Calu3 (cell line): ENCODE measurements around the gene SUCLA2. TPM values are rescaled to one million over a fixed set of nuclear protein-coding genes. Genes with fewer than 3 reads are reported as not detected.

Experiments used
- BruUV-seq: library from RNA; stranded (reverse); fragments of 400-500 nt; replicated peaks from 2 replicates; lab custom pipeline; 2021; lab: Mats Ljungman, UMichigan
- CTCF ChIA-PET: fragments of 300-600 bp; sonication (Branson Sonifier 250); formaldehyde crosslinking; loops from one replicate; lab custom pipeline; 2022; ENCODE audit warnings: antibody characterized with exemption; lab: Charles Lee
- DNase-seq: peaks from one replicate; pipeline ENCODE4 v3.0.0; 2022
- H3K27ac Mint-ChIP-seq: one replicate; pipeline ENCODE4 v1.8.0; 2022; ENCODE audit warnings: mixed read lengths; ENCODE audit not compliant: unreplicated experiment
- H3K27me3 Mint-ChIP-seq: one replicate; pipeline ENCODE4 v1.8.0; 2022; ENCODE audit warnings: mixed read lengths; ENCODE audit not compliant: unreplicated experiment
- H3K36me3 Mint-ChIP-seq: one replicate; pipeline ENCODE4 v1.8.0; 2022; ENCODE audit warnings: mild to moderate bottlenecking, moderate library complexity, mixed read lengths; ENCODE audit not compliant: insufficient read depth, unreplicated experiment
- H3K4me1 Mint-ChIP-seq: one replicate; pipeline ENCODE4 v1.8.0; 2022; ENCODE audit warnings: mild to moderate bottlenecking, low read depth, mixed read lengths; ENCODE audit not compliant: unreplicated experiment
- H3K4me3 Mint-ChIP-seq: one replicate; pipeline ENCODE4 v1.8.0; 2022; ENCODE audit warnings: mild to moderate bottlenecking, low read depth, moderate library complexity, mixed read lengths; ENCODE audit not compliant: unreplicated experiment
- H3K9me3 Mint-ChIP-seq: one replicate; pipeline ENCODE4 v1.8.0; 2022; ENCODE audit warnings: low read depth, mixed read lengths; ENCODE audit not compliant: unreplicated experiment
- intact Hi-C: fragments of 100-400 bp; cut with micrococcal nuclease; formaldehyde crosslinking; loops from one replicate; pipeline ENCODE4 v1.10.0; 2022; ENCODE audit not compliant: unreplicated experiment
- total RNA-seq: library from RNA; stranded (reverse); gene quantifications from 2 replicates; pipeline ENCODE4 v1.2.3, GENCODE V29; 2022
- TF ChIP-seq, protein P1 (sequence below): fragments of 200-600 bp; IDR thresholded peaks from one replicate; pipeline ENCODE4 v1.8.0; 2022; ENCODE audit warnings: antibody characterized with exemption; ENCODE audit not compliant: unreplicated experiment

SUCLA2 gene
- total RNA-seq, 1 experiment from 2014 or later, result 36.7 TPM

DNA sequence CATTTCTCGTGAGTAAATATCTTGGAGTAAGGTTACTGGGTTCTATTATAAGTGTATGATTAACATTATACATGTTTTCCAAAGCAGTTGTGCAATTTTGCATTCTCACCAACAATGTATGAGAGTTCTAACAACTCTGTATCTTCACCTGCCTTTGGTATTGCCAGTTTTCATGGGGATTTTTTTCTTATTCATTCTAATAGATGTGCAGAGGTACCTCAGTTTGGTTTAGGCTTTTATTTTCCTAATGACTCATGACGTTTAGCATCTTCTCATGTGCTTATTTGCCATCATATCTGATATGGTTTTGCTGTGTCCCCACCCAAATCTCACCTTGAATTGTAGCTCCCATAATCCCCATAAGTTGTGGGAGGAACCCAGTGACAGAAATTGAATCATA lies 28.8 kb upstream of the SUCLA2 start:
- no TSS peak for BruUV-seq
- DNase-seq, result no peak
- intact Hi-C loops, result no loop called here
- Mint-ChIP-seq H3K9me3 (no peaks in the 10 kb centered on the region), H3K27ac (no peak overlapping the region), H3K36me3 (no peaks in the 10 kb centered on the region), H3K4me3 (no peak overlapping the region), H3K27me3 (no peaks in the 10 kb centered on the region), H3K4me1 (peaks cover 7% of the 10 kb centered on the region)
- CTCF ChIA-PET, result no interaction called here
- TF ChIP-seq, protein P1, sequence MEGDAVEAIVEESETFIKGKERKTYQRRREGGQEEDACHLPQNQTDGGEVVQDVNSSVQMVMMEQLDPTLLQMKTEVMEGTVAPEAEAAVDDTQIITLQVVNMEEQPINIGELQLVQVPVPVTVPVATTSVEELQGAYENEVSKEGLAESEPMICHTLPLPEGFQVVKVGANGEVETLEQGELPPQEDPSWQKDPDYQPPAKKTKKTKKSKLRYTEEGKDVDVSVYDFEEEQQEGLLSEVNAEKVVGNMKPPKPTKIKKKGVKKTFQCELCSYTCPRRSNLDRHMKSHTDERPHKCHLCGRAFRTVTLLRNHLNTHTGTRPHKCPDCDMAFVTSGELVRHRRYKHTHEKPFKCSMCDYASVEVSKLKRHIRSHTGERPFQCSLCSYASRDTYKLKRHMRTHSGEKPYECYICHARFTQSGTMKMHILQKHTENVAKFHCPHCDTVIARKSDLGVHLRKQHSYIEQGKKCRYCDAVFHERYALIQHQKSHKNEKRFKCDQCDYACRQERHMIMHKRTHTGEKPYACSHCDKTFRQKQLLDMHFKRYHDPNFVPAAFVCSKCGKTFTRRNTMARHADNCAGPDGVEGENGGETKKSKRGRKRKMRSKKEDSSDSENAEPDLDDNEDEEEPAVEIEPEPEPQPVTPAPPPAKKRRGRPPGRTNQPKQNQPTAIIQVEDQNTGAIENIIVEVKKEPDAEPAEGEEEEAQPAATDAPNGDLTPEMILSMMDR, result no peak

DNA sequence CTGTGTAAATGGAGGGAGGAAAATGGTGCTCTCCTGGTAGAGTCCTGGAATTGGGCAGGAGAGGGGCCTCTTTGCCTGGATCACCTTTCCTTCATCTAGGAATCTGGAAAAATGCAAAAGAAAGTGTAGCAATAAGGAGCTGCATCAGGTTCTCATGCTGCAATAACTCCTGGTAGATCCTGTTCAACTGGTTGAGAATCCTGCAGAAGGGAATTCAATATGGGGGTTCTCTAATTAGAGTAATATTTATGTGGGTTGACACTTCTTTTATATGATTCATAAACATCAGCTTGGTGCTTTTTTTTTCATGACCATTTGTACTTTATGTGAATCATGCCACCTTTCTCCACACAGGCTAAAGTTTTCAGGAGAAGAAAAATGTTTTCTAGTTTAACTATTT lies 27.0 kb upstream of the SUCLA2 start:
- CTCF ChIA-PET, result no interaction called here
- H3K36me3 Mint-ChIP-seq, result no peaks in the 10 kb centered on the region

DNA sequence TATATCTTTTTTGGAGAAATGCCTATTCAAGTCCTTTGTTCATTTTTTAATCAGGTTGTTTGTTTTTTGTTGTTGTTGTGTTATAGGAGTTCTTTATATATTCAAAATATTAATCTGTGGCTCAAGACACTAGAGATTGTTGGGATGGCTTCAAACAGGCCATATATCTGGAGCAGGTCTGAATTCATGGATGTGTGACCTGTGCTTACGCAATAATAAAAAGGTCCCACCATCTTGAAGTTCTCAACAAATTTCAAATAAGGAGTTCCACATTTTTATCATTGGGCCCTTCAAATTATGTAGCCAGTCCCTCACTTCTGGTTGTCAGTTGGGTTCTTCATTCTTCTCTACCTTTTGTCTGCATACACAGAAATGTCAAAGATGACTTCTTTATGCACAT lies 18.7 kb upstream of the SUCLA2 start:
- intact Hi-C loops, result no loop called here
- no peak overlapping the region for H3K27ac Mint-ChIP-seq
- DNase-seq, result no peak
- TF ChIP-seq, protein P1, result no peak
- BruUV-seq, result no TSS peak
- no peaks in the 10 kb centered on the region for H3K36me3 Mint-ChIP-seq
- CTCF ChIA-PET, result no interaction called here
- H3K27me3 Mint-ChIP-seq, result no peaks in the 10 kb centered on the region
- no peak overlapping the region for H3K4me3 Mint-ChIP-seq
- H3K9me3 Mint-ChIP-seq, result no peaks in the 10 kb centered on the region
- no peaks in the 10 kb centered on the region for H3K4me1 Mint-ChIP-seq

More for the DNA sequence above, 27.0 kb upstream of the SUCLA2 start:
- no TSS peak for BruUV-seq
- H3K27me3 Mint-ChIP-seq, result no peaks in the 10 kb centered on the region
- TF ChIP-seq, protein P1, result no peak
- no peak for DNase-seq
- no peak overlapping the region for H3K27ac Mint-ChIP-seq
- H3K9me3 Mint-ChIP-seq, result no peaks in the 10 kb centered on the region
- H3K4me1 Mint-ChIP-seq, result no peaks in the 10 kb centered on the region
- intact Hi-C loops, result no loop called here
- H3K4me3 Mint-ChIP-seq, result no peak overlapping the region

DNA sequence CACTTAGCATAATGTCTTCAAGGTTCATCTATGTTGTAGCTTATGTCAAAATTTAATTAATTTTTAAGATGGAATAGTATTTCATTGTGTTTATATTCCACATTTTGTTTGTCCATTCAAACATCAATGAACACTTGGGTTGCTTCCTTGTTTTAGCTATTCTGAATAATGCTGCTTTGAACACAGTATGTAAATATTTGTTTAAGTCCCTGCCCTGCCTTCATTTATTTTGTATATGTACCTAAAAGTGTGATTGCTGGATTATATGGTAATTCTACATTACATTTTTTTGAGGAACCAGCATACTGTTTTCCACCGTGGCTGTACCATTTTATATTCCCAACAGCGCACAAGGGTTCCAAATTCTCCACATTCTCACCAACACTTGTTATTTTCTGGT lies 17.6 kb upstream of the SUCLA2 start:
- no peaks in the 10 kb centered on the region for H3K4me1 Mint-ChIP-seq
- no TSS peak for BruUV-seq
- no peaks in the 10 kb centered on the region for H3K9me3 Mint-ChIP-seq
- no peak for DNase-seq
- H3K4me3 Mint-ChIP-seq, result no peak overlapping the region
- no peaks in the 10 kb centered on the region for H3K36me3 Mint-ChIP-seq
- intact Hi-C loops, result no loop called here
- TF ChIP-seq, protein P1, result no peak
- no peaks in the 10 kb centered on the region for H3K27me3 Mint-ChIP-seq
- no peak overlapping the region for H3K27ac Mint-ChIP-seq
- CTCF ChIA-PET, result no interaction called here
